AG09309 (cell line): ENCODE results near the gene GALNT5.

ENCODE experiments used
- DNase-seq: peaks from one replicate; pipeline ENCODE4 v3.0.0-alpha.2; 2010; ENCODE audit warnings: low read depth
- H3K4me3 ChIP-seq: 2 replicates; pipeline ENCODE4 v1.5.1; 2011; ENCODE audit warnings: mild to moderate bottlenecking, low read depth, low read length, moderate library complexity; ENCODE audit not compliant: control insufficient read depth
- TF ChIP-seq, protein P1 (sequence below): IDR thresholded peaks from 2 replicates; pipeline ENCODE4 v1.5.1; 2011; ENCODE audit warnings: mild to moderate bottlenecking, low read depth, low read length, inconsistent platforms; ENCODE audit not compliant: insufficient read depth, control insufficient read depth; ENCODE audit errors: missing control alignments

The GALNT5 gene

DNA sequence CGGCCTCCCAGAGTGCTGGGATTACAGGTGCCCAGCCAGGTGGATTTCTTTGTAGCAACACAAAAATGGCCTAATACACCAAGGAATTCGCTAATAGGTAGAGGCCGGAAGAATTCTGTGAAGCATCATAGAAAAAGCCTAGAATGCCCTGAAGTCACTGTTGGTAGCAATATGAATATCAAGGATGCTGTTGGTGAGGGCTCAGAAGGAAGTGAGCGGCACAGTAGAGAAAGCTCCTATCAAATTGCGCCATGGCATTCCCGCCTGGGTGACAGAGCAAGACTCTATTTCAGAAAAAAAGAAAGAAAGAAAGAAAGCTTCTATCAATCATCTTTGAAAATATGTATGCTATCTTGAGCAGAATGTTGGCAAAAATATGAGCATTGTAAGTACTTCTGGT lies 23.8 kb downstream of the GALNT5 start:
- TF ChIP-seq, protein P1, sequence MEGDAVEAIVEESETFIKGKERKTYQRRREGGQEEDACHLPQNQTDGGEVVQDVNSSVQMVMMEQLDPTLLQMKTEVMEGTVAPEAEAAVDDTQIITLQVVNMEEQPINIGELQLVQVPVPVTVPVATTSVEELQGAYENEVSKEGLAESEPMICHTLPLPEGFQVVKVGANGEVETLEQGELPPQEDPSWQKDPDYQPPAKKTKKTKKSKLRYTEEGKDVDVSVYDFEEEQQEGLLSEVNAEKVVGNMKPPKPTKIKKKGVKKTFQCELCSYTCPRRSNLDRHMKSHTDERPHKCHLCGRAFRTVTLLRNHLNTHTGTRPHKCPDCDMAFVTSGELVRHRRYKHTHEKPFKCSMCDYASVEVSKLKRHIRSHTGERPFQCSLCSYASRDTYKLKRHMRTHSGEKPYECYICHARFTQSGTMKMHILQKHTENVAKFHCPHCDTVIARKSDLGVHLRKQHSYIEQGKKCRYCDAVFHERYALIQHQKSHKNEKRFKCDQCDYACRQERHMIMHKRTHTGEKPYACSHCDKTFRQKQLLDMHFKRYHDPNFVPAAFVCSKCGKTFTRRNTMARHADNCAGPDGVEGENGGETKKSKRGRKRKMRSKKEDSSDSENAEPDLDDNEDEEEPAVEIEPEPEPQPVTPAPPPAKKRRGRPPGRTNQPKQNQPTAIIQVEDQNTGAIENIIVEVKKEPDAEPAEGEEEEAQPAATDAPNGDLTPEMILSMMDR, result no peak
- H3K4me3 ChIP-seq, result no peak overlapping the region
- DNase-seq, result no peak

DNA sequence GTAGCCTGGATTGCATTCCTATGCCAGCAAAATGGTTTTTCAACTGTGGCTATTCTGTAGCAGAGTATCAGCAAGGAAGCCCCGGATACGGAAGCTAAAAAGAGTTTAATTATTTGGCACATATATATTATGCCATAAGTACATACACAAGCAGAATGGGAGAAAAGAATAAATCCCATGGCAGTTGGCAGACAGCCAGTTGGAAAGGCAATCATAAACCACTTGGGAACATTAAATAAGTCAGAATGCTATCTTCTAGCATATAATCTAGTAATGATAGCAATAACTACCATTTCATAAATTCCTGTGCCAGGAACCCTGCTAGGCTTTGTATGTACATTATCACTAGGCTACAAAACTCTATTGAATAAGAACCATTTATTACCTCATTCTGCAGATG lies 26.0 kb downstream of the GALNT5 start:
- DNase-seq, result no peak
- TF ChIP-seq, protein P1, result no peak
- no peak overlapping the region for H3K4me3 ChIP-seq

DNA sequence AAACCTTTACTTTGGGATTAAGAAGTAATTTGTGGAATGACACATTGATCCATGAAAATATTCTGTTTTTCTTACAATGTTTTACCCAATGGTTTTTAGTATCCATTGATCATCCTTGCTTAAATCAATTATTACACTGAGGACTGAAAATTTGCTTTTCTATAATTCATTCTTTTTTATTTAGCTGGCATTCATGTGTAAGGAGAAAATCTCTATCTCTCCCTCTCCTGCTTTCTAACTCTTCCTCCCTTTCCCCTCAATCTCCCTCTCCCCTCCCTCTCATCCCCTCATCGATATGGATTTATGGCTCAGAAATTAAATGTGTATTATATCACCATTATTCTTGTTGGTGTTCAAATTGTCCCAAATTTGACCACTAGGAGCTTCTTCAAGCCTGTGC lies 29.7 kb downstream of the GALNT5 start:
- TF ChIP-seq, protein P1, result no peak
- DNase-seq, result no peak
- no peak overlapping the region for H3K4me3 ChIP-seq

DNA sequence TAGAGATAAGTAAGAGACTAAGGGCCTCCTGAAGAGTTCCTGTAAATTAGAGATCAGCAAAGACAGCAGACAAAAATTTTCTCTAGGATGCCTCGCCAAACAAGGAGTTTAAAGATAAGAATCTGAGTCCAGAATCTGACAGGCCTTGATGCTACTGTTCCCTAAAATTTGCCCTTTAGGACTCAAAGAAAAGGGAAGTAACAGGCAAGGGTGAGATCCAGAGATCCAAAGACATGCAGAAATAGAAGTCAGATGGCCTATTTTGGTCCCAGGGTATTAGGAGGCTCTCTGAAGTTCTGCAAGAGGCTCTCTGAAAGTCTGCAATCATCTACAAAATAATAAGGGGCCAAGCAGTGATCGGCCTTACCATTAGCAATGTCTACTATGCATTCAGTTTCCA lies 33.0 kb downstream of the GALNT5 start:
- TF ChIP-seq, protein P1, result no peak
- H3K4me3 ChIP-seq, result no peak overlapping the region
- no peak for DNase-seq

DNA sequence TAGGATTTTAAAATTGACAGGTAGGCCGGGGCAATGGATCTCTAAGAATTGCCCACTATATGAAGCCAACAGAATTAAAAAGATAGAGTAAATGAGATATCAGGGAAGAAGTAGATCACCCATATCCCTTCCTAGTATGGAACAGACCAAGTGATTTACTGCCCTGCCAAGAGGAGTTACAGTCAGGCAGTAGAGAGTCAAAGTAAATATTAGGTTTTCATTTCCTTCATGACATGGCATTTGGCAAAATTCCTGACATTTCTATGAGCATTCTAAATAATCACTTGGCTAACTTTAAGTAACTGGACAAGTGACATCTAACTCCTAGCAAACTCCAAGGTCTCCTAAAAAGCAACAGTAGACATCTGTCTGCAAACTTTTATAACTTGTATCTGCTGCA lies 33.5 kb downstream of the GALNT5 start:
- DNase-seq, result no peak
- TF ChIP-seq, protein P1, result no peak
- H3K4me3 ChIP-seq, result no peak overlapping the region

DNA sequence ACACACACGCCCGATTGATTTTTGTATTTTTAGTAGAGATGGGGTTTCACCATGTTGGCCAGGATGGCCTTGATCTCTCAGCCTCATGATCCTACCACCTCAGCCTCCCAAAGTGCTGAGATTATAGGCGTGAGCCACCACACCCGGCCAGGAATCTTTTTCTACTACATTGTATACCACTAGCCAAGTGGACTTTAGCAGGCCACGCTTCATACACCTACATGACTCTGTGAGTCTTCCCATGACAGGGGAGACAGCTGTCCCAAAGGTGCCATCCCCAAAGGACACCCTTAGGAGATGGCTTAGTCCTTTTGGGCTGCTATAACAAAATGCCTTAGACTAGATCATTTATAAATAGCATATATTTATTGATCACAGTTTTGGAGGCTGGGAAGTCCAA lies 35.3 kb downstream of the GALNT5 start:
- H3K4me3 ChIP-seq, result no peak overlapping the region
- TF ChIP-seq, protein P1, result no peak
- DNase-seq, result no peak

DNA sequence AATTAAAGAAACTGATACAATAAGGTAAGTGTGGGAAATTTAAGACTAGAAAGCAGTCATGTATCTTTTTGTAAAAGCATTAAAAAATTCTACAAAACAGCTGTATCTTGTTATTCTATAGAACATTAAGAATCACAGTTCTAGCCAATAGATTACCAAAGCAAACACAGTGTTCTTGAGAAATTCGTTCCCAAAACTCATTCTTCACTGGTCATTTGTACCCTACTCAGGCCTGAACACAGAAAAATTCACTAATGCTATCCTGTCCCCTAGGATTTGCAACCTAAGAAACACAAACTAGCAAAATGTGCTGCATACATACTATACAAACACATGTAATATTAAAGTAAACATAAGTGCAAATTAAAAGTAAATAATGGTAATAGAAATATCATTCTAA lies 39.0 kb downstream of the GALNT5 start:
- DNase-seq, result no peak
- no peak overlapping the region for H3K4me3 ChIP-seq
- TF ChIP-seq, protein P1, result no peak
